Stimulated activated CD8-positive, alpha-beta memory T cell treated with anti-CD3 and anti-CD28 coated beads, Interleukin-12 subunit alpha, Interleukin-12 subunit beta, amount 100 ng/mL, for 24 hours (primary cell): Measurements from ENCODE around the gene PIK3C2G.

Source experiments
- DNase-seq: peaks from one replicate; pipeline ENCODE4 v3.0.0-alpha.2; 2020; ENCODE audit errors: extremely low read depth

PIK3C2G gene

DNA sequence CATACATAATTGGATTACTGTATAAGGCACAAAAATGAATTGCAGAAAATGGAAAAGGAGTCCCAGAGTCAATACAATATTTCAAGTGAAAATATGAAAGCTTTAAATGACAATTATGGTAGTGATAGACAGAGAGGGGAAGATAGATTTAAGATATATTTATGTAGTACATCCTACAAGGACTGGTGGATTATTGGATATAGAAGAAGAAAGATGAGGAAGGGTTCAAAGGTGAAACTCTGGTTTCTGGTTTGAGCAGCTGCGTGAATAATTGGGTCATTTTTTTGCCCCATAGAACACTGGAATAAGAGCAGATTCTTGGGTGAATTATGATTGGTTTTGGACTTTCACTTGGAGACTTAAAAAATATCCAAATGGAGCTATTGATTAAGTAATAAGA is 19.4 kb downstream of the PIK3C2G start:
- DNase-seq = no peak

DNA sequence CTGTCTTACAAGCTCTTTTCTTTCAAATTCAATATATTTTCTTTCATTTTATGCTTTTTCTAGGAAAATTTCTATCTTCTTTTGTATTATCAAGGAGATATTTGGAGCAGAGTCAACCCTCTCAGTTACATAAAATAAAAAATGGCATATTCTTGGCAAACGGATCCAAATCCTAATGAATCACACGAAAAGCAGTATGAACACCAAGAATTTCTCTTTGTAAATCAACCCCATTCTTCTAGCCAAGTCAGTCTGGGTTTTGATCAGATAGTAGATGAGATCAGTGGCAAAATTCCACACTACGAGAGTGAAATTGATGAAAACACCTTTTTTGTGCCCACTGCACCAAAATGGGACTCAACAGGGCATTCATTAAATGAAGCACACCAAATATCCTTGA is 20.6 kb downstream of the PIK3C2G start:
- DNase-seq = no peak

DNA sequence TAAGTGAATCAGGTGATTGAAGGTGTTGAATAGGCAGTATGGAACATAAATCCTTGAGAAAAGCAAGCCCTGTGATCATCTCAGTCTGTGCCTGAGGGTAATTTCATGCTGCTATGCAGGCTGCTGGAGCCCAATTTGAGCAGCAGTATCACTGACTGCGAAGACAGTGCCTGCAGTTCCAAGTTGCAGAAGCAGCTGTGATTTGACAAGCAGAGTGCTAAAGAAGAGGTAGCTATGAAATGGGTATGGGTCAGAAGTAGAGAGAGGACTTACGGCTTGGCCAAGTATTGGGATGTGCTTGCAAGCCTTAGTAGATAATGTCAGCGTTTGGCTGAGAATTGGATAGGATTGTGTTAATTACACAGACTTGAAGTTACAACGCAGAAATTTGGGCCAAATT is 22.5 kb downstream of the PIK3C2G start:
- DNase-seq = no peak

DNA sequence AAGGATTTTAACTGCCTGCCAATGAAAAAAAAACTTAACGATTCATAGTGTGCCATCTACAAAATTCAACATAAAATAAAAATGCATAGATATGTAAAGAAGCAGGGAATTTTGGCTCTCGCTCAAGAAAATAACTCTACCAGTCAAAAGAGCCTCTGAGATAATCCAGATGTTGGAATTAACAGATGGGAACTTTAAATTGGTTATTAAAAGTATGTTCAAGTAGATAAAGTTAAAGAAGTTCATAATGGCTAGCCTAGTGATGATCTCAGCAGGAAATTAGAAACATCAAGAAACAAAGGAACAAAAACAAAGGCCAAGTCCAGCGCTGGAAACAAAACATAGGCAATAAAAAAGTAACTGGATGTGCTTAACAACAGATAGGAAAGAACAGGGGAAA is 23.1 kb downstream of the PIK3C2G start:
- DNase-seq = no peak

DNA sequence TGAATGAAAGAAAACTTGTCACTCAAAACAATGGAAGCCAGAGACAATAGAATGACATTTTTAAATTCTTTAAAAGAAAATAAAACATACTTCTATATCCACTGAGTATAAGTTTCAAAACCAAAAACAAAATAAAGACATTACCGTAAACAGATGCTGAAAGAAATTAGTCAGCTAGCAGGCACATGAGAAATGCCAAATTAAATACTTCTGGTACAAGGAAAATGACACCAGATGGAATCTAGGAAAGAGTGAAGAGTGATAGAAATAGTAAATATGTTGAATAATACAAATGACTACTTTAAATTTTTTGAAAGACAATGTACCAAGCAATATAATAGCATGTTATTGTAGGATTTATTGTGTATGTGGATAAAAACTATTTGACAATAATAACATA is 23.8 kb downstream of the PIK3C2G start:
- no peak for DNase-seq

DNA sequence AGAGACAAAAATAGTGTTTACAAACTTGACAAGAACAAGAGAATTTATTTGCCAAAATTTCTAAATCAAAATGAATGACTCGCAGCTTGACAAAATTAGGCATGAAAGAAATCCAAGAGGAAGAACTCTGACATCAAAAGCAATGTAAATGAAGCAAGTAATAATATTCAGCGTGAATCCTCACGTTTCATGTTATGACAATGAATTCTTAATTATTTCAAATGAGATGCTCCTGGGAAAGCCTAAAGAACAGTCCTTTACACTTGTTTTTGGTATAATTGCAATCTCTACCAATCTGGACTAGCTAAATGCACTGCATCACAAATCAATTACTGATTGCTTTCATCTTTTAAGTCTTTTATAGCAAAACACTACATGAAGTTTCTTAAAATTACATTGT is 29.1 kb downstream of the PIK3C2G start:
- DNase-seq = no peak

DNA sequence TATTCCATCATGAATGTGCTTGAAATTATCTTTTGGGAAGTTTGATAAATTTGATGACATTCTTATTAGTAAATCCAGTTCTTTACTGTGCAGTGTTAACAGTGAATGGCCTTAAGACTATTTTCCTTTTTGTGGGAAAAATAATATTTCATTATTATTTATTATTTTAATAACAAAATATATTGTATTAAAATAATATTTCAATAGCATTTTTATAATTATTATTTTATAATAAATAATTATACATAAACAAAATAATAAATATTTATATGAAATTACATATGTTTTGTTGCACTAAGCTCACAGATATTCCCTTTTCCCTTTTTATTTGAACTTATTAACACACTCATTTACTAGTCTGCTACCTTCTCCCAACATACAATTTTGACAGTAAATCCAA is 33.6 kb downstream of the PIK3C2G start:
- no peak for DNase-seq

DNA sequence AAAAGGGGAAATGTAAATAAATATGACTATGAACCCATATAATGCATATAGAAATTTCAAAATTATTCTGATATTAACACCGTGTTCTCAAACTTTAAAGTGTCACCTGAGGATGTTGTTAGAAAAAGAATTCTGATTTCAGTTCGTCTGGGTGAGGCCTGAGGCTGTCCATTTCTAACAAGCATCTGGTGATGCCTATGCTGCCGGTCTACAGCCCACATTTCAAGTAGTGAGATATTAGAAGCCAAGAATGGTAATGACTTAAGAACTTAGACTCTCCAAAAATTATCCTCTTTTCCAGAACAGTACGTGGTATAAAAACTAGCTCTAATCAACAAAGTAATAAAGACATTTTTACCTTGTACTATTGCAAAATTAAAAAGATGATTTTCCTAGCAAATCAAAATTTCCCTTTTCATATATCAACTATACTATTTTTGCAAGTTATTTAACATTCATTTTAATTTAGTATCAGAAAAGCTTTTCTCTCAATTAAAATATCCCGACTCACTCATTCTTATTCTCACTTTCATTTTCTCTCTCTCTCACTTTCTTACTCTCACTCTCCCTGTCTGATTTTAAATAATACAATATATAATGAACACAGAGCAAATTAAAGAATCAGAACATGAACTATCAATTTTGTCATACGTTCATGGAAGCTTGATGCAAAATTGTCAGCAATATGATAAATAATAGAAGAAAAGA is 35.0 kb downstream of the PIK3C2G start:
- no peak for DNase-seq

DNA sequence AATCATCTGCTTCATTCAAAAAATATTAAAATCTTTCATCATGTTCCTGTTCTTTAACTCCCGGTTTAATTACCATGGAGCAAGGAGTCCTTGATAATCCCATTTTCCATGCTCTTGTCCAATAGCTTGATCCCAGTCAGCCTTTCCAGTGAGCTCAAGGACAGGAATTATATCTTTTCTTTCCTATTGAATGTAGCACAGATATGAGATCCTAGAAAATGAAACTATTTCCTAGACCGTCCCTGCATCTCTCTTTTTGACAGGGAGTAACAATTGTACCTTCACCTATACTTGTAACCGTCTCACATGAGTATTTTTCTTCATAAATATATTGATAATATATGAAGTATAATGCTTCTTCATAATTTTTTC is 35.6 kb downstream of the PIK3C2G start:
- no peak for DNase-seq

DNA sequence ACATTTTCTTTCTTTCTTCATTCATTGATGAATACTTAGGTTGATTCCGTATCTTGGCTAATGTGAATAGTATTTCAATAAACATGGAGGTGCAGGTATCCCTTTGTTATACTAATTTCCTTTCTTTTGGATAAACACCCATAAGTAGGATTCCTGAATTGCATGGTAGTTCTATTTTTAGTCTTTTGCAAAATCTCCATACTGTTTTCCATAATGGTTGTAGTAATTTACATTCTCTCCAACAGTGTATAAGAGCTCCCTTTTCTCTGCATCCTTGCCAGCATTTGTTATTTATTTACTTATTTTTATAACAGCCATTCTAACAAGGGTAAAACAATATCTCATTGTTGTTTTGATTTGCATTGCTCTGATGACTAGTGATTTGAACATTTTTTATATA is 36.6 kb downstream of the PIK3C2G start:
- DNase-seq = no peak

DNA sequence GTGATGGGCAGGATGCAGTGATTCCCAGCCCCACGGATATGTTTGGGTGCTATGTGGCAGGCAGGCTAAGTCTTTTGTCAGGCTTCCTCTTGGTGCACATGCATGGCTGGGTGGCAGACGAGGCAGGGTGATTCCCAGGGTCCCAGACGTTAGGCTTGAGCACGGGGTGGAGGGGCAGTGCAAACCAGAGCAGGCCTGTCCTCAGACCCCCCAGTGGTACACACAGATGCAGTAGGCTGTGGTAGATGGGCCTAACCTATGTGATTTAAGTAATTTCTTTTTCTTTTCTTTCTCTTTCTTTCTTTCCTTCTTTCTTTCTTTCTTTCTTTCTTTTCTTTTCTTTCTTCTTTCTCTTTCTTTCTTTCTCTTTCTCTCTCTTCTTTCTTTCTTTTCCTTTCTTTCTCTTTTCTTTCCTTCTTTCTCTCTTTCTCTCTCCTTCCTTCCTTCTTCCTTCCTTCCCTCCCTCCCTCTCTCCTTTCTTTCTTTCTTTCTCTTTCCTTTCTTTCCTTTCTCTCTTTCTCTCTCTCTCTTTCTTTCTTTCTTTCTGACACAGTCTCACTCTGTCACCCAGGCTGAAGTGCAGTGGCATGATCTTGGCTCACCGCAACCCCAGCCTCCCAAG is 41.6 kb downstream of the PIK3C2G start:
- DNase-seq = no peak

DNA sequence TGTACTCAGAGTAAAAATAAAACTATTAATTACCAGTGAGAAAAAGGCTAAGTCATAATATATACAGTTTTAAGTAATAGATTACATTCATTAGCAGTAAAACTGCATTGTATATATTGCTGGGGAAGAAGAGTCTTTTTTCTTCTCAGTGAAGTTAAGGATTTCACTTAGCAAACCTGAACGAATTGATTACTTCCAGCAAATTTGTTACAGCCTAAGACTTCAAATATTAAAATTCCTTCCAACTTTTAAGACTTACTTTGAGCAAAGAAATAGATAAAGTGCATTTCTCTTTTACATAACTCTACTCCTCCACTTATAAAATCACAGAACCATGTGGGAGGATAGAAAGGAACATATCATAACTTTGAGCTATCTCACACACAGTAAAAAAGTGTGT is 43.3 kb downstream of the PIK3C2G start:
- no peak for DNase-seq

DNA sequence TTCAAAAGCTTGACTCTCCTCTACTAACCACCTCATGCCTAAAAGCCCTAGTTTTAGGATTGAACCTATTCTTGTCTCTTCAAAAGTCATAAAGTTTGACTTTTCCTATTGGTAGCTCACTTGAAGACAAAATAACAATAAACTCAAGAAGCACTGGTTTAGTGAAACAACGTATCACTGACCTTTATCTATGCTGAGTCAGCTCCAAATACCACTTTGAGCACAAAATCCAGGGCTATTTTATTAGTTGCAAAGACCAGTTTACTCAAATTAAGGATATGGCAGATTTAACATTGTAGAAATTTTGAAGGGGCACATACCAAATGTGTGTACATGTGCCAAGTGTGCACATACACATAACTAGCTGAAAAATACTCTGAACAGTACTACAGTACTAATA is 45.0 kb downstream of the PIK3C2G start:
- DNase-seq = no peak

DNA sequence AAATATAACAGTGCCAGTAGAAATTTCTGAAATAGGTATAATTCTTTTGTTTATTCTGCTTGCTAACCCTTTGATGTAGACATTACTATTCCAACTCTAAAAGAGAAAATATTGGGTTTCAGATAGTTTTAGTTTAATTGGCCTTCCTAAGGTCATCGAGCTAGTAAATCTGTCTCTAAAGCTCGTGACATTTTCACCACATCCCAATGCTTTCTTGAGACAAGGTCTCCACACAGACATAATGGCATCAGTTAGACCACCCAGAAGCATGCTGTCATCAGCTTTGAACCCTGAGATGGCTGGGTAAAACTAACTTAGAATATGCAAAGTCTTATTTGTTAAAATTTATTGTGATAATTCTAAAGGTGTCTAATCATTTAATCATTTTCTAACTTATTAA is 52.0 kb downstream of the PIK3C2G start:
- no peak for DNase-seq

DNA sequence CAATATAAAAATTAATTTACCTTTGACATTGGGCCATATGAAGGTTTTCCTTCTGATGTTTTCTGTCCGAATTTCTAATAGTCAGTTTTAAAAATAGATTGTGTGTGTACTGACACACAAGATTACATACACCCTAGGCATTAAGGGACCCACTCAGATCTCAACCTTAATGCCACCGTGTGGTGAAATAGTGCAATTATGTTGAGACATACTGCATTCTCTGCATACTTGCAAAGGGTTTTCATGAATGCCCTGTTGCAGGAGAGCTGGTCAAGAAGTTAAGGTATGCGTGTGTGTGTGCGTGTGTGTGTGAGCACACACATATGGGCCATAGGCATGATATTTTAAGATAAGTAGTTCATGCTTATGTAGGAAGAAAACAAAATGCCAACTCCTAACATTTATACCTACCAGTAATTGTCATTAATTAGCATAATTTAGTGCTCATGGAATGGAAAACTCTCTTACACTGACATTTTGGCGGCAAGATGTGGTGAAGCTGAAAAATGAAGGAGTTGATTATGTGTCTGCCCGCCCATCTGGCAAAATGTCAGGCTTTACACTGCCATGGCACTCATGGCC is 58.8 kb downstream of the PIK3C2G start:
- DNase-seq = no peak

DNA sequence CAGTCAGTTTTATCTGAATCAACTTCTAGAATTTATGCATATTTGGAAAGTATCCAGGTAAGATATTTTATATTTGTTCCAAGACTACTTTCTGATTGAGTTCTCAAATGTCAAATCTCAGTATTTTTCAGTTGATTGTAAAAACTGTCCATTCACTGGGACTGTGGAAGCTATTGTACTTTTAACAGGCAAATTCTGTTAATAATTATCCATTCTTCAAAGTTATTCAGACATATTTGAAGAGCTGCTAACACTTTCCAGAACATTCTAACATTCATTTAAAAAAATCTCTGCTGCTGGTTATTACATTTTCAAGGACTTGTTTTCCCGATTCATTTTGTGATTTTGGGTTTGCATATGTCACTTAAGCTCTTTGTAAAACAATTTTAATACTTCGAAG is 59.7 kb downstream of the PIK3C2G start:
- no peak for DNase-seq

DNA sequence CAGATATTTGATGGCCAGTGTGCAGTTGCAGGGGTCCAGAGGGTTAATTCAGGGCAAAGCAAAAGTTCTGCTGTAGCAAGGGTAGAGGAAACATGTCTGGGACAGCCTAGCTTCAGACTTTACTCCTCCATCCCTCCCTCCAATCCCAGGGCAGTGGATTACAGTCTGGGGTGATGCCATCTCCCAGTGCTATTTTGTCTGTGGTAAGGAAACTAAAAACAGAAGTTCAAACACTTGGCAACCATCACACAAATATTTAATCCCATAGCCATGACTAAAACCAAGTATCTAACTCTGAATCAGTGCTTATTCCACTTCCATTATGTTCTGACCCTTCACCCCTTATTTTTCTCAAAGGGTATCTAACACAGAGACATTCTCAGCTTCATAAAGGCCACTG is 61.8 kb downstream of the PIK3C2G start:
- no peak for DNase-seq

DNA sequence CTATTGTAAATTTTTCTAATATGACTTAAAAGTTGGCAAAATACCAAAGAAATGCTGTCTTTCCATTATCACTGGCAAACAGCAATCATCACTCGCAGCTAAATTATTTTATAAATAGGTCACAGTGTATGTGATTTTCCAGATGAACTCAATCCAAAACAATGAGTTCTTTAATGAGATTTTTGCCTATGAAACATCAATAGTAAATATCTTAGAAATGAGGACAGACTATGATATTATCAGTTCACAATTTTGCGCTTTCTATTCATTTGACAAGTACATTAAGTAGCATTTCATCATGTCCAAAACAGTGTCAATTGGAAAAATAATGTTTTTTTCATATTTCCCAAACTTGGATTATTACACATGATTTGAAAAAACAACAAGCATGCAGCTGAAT is 65.7 kb downstream of the PIK3C2G start:
- DNase-seq = no peak

DNA sequence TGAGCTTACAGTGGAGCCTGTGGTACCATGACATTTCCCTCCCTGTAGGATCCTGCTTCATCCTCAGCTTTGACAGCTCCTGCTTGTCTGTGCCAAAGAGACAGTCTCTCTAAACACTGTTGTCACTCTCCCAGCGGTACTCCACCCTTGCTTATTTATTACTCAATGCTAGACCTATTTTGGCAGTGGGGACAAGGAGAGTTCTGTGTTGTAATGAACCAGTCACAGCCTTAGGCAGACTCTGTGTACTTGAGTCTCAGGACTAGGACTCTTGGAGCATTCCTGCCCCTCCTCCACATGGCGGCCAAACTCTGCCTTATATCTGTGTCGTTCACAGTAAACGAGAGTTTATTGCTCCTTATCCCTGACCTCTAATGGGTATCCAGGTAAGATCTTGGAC is 70.9 kb downstream of the PIK3C2G start:
- DNase-seq = no peak

DNA sequence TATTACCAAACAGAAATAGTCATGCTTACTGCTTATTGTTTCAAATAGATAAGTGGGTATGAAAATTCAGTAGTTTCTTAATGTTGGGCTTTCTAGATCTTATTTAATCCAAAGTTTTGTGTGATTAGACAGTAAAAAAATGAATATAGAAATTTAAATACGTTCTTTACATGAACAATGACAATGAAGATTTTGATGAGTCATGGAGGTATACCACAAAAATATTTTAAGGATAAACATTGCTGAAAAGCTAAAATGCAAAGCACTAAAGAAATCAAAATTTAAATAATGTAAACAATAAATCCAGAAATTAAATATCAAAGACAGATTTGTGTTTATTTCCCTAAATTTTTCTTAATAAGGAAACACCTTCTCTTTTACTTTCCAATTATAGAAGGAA is 78.3 kb downstream of the PIK3C2G start:
- DNase-seq = no peak

DNA sequence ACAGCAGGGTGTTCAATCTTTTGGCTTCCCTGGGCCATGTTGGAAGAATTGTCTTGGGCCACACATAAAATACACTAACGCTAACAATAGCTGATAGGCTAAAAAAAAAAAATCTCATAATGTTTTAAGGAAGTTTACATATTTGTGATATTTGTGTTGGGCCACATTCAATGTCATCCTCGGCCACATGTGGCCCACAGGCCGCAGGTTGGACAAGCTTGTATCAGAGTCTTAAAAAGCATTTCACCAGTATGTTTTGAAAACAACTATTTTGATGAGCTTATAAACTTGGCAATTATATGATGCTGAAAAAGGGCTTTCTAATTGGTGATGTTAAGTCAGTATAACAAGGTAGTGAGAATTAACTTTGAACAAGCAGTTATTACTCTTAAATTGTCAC is 78.9 kb downstream of the PIK3C2G start:
- no peak for DNase-seq

DNA sequence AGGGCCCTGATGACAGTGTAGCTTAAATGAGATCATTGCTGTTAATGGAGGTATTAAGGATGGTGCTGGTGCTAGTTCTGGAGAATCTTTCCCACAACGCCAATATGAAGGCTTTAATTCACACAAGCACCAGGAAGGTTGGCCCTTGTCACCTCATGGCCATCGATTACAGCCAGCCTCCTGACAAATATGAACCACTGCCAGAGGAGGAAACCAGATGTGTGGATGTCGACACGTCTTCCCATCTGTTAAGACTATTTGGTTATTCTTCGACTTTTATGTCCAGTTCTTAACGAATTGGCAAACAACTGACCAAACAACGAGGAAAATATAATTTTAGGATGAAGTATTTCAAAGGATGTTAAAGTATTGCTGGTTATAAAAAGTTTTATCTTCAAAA is 79.5 kb downstream of the PIK3C2G start:
- no peak for DNase-seq

DNA sequence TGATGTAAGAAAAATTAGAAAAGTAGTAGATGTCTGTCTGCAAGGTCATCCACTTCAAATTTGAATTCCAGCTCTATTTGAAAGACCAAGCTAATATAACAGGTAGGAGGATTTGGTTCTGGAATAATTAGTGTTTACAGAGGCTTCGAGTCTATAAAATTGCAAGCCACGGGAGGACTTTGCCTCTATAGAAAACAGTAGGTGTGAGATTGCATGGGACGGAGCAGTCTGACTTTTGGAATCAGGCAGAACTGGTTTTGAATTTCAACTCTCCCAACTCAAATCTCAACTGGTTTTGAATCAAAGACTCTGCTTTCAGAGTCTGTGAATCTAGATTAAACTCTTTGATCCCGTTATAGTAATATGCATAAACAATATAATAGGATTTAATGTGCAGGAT is 82.4 kb downstream of the PIK3C2G start:
- DNase-seq = no peak
